ES-I3 (cell line): ENCODE results near the gene PPP6R2.
A peak's percentile ranks its signal among the peaks of the same experiment; 100 is the strongest.

Experiments used
- H3K36me3 ChIP-seq: 2 replicates; pipeline ENCODE4 v1.6.1; 2013; ENCODE audit warnings: mild to moderate bottlenecking, low read length, control low read depth, moderate library complexity; ENCODE audit not compliant: insufficient read depth
- H3K4me1 ChIP-seq: 2 replicates; pipeline ENCODE4 v1.6.1; 2013; ENCODE audit warnings: mild to moderate bottlenecking, control low read depth, low read length; ENCODE audit not compliant: insufficient read depth
- H3K9ac ChIP-seq: 2 replicates; pipeline ENCODE4 v1.6.1; 2013; ENCODE audit warnings: low read depth, mild to moderate bottlenecking, low read length, moderate library complexity
- H3K9me3 ChIP-seq: 2 replicates; pipeline ENCODE4 v1.6.1; 2013; ENCODE audit warnings: mild to moderate bottlenecking, low read length, moderate library complexity; ENCODE audit not compliant: control insufficient read depth, insufficient read depth

The PPP6R2 gene

DNA sequence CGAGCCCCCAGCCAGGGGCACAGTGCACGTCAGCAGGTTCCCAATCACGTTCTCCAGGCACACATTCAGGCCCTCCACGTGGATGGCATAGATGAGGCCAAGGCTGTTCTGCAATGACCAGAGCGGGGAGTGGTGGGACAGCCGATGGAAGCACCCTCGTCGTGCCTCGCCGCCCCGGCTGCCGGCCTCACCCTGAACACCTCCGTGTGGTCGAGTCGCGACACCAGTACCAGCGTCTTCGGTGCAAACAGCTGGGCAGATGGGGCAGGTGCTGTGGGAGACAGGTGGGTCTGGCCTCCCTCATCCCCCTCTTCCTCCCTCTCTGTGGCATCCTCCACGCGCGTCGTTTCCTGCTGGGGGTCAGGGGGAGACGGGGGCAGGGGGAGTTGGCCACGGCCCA lies 124.2 kb downstream of the PPP6R2 start:
- Histone ChIP-seq H3K9ac (no peak overlapping the region), H3K36me3 (no peaks in the 10 kb centered on the region; the same call in 1 of the 2 replicates), H3K9me3 (no peaks in the 10 kb centered on the region), H3K4me1 (peaks cover 18% of the 10 kb centered on the region)

DNA sequence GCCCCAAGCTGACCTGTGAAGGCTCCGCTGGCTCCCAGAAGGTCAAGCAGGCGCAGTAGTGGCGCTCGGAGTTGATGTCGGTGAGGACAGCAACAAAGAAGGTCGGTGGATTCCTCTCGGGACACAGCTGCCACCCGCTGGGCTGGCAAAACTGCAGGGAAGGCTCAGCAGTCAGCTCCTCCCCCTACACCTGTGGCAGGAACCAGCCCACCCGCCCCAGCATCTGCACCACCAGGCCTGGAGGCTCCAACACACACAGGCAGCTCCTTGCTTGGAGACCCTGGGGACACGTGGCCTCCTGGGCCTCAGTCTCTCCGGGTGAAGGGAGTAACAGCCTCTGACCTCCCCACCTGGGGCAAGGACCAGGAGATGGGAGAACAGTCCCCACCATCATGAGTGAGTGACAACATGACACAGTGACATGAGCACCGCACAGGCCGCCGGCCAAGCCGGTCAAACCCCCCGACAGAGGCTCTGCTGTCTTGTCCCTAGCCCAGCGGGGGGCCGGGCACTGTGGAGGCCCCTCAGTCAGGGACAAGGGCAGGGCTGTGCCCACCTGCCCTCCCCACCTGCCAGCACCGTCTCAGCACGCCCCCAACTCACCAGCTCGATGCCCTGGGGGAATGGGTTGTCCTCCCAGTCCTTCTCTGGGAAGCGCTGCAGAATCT lies 124.8 kb downstream of the PPP6R2 start:
- Histone ChIP-seq H3K9me3 (no peaks in the 10 kb centered on the region), H3K4me1 (peaks cover 18% of the 10 kb centered on the region), H3K9ac (no peak overlapping the region), H3K36me3 (no peaks in the 10 kb centered on the region; the same call in 1 of the 2 replicates)

DNA sequence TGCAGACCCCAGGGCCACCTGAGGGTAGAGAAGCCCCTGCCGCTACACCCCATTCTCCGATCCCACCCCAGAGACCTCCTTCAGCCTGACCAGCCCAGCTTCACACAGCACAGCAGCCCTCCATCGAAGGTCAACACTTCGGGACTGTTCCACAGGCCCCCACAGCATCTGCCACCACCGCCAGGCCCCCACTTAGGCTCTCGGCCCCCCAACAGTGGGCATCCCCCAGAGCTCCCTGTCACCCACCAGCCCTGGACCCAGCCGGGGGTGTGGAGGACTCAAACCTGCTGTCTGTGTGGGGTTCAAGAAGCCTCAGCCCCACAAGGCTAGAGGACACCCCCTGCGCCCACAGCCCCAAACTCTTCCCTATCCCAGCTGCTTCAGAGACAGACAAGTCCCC lies 125.5 kb downstream of the PPP6R2 start:
- Histone ChIP-seq H3K9ac (no peak overlapping the region), H3K36me3 (no peaks in the 10 kb centered on the region; the same call in 1 of the 2 replicates), H3K4me1 (peaks cover 21% of the 10 kb centered on the region), H3K9me3 (no peaks in the 10 kb centered on the region)

DNA sequence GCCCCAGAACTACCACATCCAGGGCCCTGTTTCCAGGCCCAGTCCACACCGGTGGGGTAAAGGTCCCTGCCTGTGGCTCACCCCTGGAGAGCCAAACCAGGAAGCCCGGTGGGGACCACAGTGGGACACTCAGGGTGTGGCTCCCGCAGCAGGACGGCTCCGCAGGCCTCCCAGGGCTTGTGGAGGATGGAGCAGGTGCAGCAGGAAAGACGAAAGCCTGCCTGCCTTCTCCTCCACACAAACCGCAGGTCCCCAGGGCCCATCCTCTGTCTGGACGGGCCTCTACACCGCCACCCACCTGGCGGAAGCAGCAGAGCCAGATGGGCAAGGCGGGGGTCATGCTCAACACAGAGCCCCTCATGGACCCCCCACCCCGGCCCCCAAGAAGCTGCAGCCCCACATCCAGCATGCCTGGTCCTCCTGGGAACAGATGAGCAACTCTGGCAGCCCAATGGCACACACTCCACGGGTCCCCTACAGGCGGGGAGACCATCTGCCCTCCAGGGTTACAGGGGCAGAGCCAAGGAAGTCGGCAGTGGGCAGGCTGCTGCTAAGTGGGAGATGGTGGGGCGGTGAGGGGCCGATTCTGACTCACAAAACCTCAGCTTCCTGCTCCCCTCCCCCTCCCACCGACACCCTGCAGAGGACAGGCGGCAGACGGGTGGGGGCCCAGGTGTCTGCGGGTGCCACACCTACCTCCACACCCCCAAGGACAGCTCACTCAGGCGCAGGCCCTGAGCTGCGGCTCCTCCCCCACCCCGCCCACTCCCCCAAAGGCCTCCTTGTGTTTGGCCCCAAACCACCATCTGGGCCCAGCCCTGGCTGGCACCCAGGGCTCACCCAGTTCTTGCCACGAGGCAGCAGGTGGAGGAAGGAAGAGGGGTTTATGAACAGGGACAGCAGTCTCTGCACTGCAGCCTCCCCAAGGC lies 126.5 kb downstream of the PPP6R2 start:
- H3K4me1 ChIP-seq, result peaks cover 21% of the 10 kb centered on the region
- no peaks in the 10 kb centered on the region for H3K9me3 ChIP-seq
- no peaks in the 10 kb centered on the region; the same call in 1 of the 2 replicates for H3K36me3 ChIP-seq
- H3K9ac ChIP-seq, result no peak overlapping the region

DNA sequence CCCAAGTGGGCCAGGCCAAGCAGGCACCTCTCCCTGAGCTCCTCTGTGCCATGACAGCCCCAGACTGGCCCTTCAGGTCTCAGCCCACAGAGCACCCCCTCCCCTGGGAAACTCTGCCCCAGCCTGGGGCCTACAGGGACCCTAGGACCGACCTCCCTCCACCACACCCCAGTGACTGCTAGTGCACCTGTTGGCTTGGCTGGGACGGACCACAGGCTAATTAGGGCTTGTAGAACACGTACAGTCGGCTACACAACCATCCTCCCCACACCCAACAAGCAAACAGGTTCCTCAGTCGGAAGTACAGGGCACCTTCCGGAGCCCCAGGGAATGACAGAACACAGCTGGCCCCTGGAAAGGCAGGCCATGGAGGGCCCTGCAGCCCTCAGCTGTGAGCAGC lies 127.4 kb downstream of the PPP6R2 start:
- H3K4me1 ChIP-seq, result peaks cover 21% of the 10 kb centered on the region
- H3K9me3 ChIP-seq, result no peaks in the 10 kb centered on the region
- H3K9ac ChIP-seq, result no peak overlapping the region
- H3K36me3 ChIP-seq, result no peaks in the 10 kb centered on the region; the same call in 1 of the 2 replicates

DNA sequence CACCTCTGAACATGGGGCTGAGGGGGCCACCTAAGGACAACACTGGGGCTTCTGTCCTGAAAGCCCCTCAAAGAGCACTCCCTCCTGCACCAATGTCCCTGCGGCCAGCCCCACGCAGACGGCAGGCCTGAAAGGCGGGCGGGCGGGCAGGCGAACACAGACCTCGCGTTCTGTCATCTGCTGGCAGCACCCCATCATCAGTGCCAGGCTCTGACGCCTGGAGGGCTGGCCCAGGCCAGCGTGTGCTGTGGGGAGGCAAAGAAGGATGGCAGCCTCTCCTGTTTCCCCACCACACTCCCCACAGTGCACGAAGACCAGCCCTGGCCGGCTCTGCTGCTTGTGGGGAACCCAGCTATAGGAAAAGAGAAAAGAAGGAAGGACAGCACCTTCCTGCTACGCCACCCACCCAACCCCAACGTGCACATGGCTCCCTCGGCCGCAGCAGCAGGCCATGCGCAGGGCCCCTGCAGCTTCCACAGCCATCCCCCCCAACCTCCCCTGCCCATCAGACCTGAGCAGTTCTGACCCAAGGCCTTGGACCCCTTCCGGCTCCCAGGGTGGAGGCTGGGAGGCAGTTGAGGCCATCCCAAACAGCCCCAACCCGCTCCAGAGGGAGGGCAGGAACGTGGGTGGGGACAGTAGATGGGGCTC lies 128.2 kb downstream of the PPP6R2 start:
- Histone ChIP-seq H3K36me3 (no peaks in the 10 kb centered on the region; the same call in 1 of the 2 replicates), H3K9ac (no peak overlapping the region), H3K4me1 (peaks cover 21% of the 10 kb centered on the region), H3K9me3 (no peaks in the 10 kb centered on the region)

DNA sequence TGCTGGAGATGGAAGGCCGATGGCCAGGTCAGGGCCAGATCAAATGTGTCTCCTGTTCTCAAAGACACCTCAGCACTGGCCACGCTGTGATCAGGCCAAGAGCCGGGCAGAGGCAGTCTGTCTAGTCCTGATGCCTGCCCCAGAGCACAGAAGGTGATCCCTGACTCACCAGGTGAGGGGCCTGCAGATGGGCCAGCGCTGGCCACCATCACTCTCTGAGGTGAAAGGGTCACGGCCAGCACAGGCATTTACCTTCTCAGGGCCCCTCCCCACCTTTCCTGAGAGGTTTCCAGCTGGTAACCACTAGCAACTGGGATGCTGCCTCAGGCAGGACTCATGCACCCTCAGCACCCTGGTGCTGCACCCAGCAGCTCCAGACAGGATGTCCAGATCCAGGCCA lies 128.8 kb downstream of the PPP6R2 start:
- H3K4me1 ChIP-seq, result peaks cover 26% of the 10 kb centered on the region
- no peak overlapping the region for H3K9ac ChIP-seq
- H3K36me3 ChIP-seq, result no peaks in the 10 kb centered on the region; the same call in 1 of the 2 replicates
- no peaks in the 10 kb centered on the region for H3K9me3 ChIP-seq

DNA sequence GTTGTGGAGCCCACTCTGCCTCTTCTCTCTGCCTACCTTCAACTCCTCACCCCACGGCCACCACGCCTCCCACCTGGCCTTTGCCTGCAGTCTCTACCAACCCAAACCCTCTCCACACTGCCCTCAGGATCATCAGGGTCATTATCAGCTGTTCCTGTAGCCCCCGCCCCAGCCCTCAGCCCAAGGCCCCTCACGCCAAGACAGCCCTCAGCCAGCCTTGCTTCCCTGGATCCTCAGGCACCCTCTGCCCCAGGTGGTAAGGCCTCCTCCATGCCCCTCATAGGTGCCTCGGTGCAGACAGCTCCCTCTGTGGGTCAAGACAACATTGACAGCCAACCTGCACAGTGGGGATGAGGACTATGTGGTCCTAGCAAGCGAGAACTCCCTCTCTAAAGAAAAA lies 130.0 kb downstream of the PPP6R2 start:
- H3K9ac ChIP-seq, result no peak overlapping the region
- H3K9me3 ChIP-seq, result no peaks in the 10 kb centered on the region
- no peaks in the 10 kb centered on the region for H3K36me3 ChIP-seq
- peaks cover 29% of the 10 kb centered on the region for H3K4me1 ChIP-seq

DNA sequence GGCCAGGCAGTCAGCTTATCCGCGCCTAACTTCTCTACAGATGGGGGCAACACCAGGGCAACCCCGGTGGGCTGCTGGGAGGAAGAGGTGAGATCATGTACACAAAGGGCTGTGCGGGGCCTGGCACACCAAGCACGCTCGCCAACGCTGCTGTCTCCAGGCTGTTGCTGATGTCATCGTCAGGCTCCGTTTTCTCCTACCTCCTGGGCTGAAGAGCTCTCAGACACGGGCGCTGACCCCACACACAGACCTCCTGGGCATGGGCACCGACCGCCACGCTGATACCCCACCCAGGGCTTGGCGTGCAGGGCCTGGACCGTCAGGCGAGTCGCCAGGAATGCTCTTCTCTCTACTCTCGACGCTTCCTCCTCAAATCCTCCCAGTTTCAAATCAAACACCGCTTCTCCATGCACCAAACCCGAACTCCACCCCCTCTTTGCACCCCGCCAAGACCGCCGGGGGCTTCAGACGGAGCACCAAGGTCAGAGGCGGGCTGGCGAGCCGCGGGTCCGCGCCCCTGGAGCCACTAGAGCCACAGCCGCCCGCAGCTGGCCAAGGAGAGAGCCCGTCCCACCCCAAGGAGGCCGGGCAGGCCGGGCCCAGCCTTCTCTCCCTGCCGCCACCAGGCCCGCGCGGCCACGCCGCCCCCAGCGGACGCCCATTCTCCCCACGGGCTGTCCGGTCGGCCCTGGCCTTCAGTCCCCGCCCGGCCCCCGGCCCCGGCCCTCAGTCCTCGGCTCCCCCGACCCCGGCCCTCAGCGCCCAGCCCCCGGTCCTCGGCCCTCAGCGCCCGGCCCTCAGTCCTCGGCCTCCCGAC lies 130.9 kb downstream of the PPP6R2 start:
- H3K4me1 ChIP-seq, result peaks cover 29% of the 10 kb centered on the region
- H3K9me3 ChIP-seq, result no peaks in the 10 kb centered on the region
- no peaks in the 10 kb centered on the region for H3K36me3 ChIP-seq
- H3K9ac ChIP-seq, result peak overlapping the region; percentile 69; the same call in 1 of the 2 replicates

DNA sequence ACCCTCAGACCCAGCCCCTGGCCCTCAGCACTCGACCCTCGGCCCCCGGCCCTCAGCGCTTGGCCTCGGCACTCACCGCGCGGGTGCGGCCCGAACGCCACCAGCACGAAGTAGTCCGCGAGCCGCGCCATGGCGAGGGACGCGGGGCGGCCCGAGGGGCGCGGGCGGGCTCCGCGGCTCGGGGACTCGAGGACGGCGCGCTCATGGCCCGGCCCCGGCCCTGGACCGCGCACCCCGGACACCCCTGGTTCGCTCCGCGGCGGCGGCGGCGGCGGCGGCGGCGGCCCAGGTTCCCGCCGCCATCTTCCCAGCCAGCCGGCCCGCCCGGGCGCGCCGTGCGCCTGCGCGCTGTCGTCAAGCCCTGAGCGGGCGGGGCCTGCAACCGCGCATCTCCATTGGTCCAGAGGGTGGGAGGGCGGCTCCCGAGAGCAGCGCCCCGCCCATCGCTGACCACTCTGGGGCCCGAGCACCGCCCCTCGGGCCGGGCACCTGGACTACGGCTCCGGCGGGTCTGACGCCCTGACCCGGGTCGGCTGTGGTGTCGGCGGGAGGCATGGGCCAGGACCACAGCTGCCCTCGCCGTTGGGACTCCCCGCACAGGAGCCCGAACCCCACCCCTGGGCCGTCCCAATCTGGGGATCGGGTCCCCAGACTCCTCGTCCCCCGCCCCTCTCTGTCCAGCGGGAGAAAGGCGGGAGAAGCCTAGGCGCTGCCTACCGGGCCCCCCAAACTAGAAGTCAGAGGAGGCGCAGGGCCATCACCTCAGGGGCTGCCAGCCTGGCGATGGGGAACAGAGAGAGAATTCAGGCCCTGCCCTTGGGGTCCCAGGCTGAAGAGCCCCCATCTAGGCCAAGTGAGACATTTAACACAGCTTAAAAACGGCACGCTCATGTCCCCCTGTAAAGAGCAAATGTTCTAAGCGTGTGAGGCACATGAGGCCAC lies 131.9 kb downstream of the PPP6R2 start, which contains the start of gene SBF1:
Gene SBF1 (minus strand): TSS at position 326 of the 942 bp plus-strand sequence. CDS start 195 bp downstream, at position 131.
- Histone ChIP-seq H3K4me1 (peaks cover 19% of the 10 kb centered on the region), H3K36me3 (no peaks in the 10 kb centered on the region), H3K9ac (peak within 1 kb of the TSS; percentile 69), H3K9me3 (no peaks in the 10 kb centered on the region)

DNA sequence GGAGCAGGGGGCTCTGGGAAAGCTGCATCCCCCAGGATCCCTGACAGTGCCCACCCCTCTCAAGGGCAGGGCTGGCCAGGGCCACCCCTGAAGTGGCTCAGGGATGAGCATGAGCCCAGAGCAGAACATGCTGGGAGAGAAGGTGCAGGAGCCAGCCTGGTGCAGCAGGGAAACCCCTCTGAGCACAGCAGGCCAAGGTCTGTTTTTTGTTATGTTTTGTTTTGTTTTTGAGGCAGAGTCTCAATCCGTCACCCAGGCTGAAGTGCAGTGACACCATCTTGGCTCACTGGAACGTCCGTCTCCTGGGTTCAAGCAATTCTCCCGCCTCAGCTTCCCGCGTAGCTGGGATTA lies 132.5 kb downstream of the PPP6R2 start:
- peak overlapping the region; percentile 69; the same call in 1 of the 2 replicates for H3K9ac ChIP-seq

DNA sequence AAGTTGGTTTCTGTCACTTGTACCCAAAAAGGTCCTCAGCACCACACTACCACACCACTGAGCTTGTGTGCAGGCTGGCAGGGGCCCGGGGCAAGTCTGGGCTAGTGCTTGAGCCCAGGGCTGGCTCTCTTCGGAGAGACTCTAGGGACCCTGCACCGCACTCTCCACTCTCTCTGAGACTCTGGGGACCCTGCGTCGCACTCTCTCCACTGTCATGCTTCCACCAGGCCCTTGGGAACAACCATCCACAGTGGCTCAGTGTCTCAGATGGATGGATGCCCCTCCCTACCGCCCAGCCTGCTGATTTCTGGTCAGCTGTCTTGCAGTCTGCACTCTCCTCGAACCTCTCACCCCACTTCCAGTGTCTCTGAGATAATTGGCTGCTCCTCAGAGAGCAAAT lies 133.7 kb downstream of the PPP6R2 start:
- no peaks in the 10 kb centered on the region for H3K9me3 ChIP-seq
- no peak overlapping the region for H3K9ac ChIP-seq
- no peaks in the 10 kb centered on the region for H3K36me3 ChIP-seq
- peaks cover 11% of the 10 kb centered on the region; the same call in 1 of the 2 replicates for H3K4me1 ChIP-seq

More for the DNA sequence above, 132.5 kb downstream of the PPP6R2 start:
- no peaks in the 10 kb centered on the region for H3K36me3 ChIP-seq
- H3K9me3 ChIP-seq, result no peaks in the 10 kb centered on the region
- peaks cover 13% of the 10 kb centered on the region; the same call in 1 of the 2 replicates for H3K4me1 ChIP-seq

DNA sequence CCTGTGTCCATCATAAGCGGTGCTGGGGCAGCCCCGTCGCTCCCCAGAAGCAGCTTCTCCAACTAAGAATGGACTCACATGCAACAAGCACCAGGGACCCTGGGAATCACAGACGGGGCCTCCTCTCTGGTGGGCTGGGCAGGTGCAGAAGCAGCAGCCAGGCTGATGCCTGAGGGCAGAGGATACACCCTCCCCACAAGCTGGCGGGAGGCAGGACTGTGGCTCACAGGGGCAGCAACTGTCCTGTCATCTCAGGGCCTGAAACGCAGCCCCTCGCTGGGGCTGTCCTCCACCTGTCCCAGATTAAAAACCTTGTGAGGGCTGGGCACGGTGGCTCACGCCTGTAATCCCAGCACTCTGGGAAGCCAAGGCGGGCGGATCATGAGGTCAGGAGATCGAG lies 134.8 kb downstream of the PPP6R2 start:
- H3K36me3 ChIP-seq, result no peaks in the 10 kb centered on the region; the same call in 1 of the 2 replicates
- no peaks in the 10 kb centered on the region for H3K9me3 ChIP-seq
- H3K9ac ChIP-seq, result no peak overlapping the region
- H3K4me1 ChIP-seq, result peaks cover 11% of the 10 kb centered on the region; the same call in 1 of the 2 replicates
